Measurements from ENCODE around the gene TMEM89.

The TMEM89 gene

GRCh38 chr3:48634661-48635221, 13.2 kb upstream of the TMEM89 start:
- peak overlapping the region; percentile 81 for H3K4me3 ChIP-seq (ENCODE audit: low read length)
- no peak for TF ChIP-seq CTCF (conservative IDR thresholded peaks at IDR 0.05; ENCODE audit: low read depth, low read length)
- DNase-seq (ENCODE audit: low read depth), result no peak

- H3K4me3 ChIP-seq (ENCODE audit: low read length), result no peak overlapping the region
- no peak for DNase-seq (ENCODE audit: low read depth)
- no peak for TF ChIP-seq CTCF (conservative IDR thresholded peaks at IDR 0.05; ENCODE audit: low read depth, low read length)
These were observed 12.2 kb upstream of the TMEM89 start for GRCh38 chr3:48633743-48634142.

DNA sequence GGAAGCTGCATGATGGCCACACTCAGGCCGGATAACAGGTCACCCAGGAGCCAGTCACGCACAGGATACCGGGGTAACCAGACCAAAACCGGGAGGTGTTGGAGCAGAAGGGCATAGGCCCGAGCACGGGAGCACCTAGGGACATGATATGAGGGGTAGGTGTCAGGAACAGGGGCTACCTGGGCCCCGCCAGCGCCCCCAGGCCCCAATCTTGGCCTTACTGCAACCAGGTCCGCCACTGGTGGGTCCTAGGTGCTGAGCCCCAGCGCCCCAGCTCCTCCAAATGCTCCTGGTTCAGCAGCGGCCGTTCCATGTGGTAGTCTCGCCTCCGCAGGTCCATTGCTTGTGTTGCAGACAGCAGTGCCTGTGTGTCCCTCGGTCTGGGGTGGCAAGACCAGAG, 11.7 kb upstream of the TMEM89 start:
- DNase-seq (ENCODE audit: low read depth), result no peak
- TF ChIP-seq CTCF (conservative IDR thresholded peaks at IDR 0.05; ENCODE audit: low read depth, low read length), result no peak
- no peak overlapping the region for H3K4me3 ChIP-seq (ENCODE audit: low read length)

DNA sequence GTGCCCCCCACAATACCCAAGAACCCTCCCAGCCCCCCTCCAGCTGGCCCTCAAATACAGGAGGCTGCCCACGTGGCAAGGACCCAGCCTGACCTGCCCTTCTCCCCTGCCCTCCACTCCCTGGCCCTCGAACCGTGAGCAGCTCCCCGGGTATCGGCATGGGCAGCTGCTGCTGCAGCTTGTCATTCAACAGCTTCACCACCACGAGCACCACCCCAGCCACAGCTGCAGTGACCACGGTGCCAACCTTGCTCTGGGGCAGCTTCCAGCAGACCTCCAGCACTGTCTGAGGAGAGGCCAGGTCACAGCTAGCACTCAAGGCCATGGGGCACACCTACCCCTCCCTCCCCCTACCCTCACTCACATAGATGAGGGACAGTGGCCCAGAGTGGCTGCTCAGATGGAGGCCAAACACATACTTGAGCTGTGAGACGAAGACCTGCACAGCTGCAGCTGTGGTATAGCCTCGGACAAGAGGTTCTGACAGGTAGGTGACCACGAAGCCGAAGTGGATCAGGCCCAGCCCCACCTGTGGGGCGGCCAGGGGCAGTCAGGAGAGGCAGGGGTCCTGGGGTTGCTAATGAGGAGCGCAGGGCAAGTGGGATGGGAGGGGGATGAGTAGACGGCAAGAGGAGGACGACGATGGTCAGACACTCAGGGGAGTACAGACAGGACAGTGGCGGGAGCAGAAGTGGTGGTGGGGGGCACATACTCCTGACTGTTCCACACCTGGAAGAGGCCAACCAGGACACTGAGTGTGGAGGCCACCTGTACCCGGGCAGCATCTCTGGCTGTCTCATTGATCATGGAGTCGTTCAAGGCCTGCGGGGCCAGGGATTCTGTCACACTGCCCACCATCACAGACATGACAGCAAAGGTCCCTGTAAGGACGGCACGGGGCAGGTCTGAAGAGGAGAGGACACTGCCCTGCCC, 10.2 kb upstream of the TMEM89 start:
- H3K4me3 ChIP-seq (ENCODE audit: low read length), result no peak overlapping the region
- no peak for TF ChIP-seq CTCF (conservative IDR thresholded peaks at IDR 0.05; ENCODE audit: low read depth, low read length)
- no peak for DNase-seq (ENCODE audit: low read depth)

GRCh38 chr3:48630833-48631232, 9.3 kb upstream of the TMEM89 start:
- H3K4me3 ChIP-seq (ENCODE audit: low read length), result no peak overlapping the region
- TF ChIP-seq CTCF (conservative IDR thresholded peaks at IDR 0.05; ENCODE audit: low read depth, low read length), result no peak
- no peak for DNase-seq (ENCODE audit: low read depth)

GRCh38 chr3:48630407-48630806, 8.8 kb upstream of the TMEM89 start:
- DNase-seq (ENCODE audit: low read depth), result no peak
- no peak overlapping the region for H3K4me3 ChIP-seq (ENCODE audit: low read length)
- TF ChIP-seq CTCF (conservative IDR thresholded peaks at IDR 0.05; ENCODE audit: low read depth, low read length), result no peak

DNA sequence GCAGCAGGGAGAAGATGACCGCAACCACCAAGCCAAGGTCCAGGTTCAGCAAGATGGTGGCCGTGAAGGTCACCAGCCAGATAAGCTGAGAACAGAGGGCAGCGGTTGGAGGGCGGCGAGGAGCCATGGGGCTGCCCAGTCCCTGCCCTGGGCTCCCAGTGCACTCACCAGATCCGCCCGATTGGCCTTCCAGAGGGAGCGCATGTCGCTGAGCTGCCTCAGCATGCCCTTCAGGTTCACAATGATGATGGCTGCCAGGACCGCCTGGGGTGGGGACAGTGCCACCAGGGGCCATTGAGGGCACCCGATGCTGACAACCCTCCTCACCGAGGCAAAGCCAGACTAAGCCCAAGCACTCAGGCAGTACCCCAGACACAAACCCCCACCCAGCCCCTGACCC, 8.3 kb upstream of the TMEM89 start:
- TF ChIP-seq CTCF (conservative IDR thresholded peaks at IDR 0.05; ENCODE audit: low read depth, low read length), result no peak
- H3K4me3 ChIP-seq (ENCODE audit: low read length), result no peak overlapping the region
- DNase-seq (ENCODE audit: low read depth), result no peak
